Activated CD8-positive, alpha-beta memory T cell treated with anti-CD3 and anti-CD28 coated beads for 24 hours (primary cell): ENCODE data around the gene FRMPD2.
"Not testable (repeated sequence)": the region's sequence is repeated elsewhere in the genome, so short reads cannot be mapped to it uniquely, and the experiment has no call there.

Experiments
- DNase-seq: peaks from one replicate; pipeline ENCODE4 v3.0.0-alpha.2; 2020

FRMPD2 gene

DNA sequence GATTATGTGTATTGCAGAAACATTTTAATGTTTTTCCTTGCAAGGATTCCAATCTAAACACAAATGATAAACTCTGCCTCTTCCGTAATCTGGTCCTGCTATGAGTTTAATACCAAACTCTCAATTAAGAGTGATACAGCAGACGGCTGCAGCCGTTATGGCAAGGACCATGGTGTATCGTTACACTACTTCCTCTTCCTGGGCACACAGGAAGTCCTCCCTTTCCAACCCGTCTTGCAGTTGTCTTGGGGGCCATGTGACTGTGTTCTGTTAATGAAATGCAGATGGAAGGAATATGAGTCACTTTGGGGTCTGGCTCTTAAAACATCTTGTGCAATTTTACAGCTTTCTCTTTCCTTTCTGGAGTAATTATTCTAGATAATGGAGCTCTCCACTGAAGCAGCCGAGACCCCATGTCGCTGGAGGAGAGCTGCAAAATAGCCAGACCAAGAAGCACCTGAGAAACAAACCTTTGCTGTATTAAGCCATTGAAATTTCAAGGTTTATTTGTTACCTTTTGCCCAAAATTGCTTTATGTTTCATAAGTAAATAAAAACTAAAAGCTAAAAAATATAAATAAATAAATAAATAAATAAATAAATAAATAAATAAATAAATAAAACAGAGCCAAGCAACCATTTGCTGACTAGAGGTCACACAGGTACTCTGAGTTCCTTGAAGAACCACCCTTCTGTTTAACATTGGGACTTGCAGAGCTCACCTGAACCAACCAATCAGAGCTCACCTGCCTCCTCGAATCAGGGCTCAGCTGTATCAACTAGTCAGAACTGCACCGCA lies 74.7 kb downstream of the FRMPD2 start:
- no peak for DNase-seq

DNA sequence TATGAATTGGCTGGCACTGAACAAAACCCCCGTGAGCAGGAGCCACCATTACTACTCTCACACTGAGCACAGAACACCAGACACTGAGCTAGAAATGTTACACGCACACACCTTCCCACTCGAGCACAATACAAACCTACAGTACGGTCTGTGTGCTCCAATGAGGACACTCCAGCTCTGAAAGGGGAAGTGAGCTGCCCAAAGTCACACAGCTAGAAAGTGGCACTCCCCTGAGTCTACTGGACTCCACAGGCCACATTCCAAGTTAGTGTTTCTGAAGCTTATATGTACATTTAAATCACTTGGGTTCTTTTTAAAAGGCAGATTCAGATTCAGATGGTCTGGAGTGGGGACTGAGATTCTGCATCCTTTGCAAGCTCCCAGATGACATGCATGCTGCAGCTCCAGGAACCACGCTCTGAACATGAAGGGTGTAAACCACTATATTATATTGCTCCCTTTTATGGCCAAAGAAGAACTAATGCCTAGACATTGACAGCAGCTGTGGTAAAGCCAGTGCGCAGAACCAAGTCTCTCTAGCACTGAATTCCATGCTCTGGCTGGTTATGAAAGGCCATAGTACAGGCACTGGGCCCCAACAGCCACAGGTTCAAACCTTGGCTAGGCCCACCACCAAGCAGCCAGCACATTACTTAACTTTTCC lies 77.1 kb downstream of the FRMPD2 start:
- no peak for DNase-seq

DNA sequence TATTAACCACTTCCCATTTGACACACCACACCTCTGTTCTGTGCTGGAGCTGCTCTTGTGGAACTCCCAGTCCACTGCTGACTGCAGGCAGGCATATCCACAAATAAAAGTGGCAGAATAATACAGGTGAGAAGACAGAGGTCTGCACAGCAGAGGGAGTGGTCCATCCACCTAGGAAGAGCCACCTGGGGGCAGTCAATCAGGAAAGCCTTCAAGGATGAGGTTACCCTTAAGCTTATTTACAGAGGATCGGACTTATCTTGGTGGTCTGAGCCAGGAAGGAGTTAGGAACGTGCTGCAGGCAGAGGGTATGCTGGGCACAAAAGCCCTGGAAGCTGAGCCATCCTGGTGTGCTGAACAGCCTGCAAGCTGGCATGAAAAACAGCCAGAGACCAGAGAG lies 78.7 kb downstream of the FRMPD2 start:
- no peak for DNase-seq

DNA sequence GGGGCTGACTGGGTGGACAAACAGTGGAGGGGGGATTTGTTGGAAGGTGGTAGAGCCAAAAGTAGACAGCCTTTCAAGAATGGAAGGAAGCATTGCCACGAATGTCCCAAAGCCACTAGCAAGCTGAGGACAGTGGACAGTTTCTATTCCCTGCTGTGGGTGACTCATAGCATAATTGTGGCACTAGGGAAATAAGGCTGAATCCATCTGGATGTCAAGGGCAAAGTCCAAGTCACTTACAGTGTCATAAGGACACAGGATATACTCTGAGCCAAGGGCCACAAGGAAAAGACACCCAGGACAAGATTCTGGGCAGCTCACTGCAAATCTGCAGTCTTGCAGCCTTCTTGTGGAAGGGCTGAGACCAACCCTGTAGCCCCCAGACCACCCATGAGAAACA lies 79.7 kb downstream of the FRMPD2 start:
- no peak for DNase-seq

DNA sequence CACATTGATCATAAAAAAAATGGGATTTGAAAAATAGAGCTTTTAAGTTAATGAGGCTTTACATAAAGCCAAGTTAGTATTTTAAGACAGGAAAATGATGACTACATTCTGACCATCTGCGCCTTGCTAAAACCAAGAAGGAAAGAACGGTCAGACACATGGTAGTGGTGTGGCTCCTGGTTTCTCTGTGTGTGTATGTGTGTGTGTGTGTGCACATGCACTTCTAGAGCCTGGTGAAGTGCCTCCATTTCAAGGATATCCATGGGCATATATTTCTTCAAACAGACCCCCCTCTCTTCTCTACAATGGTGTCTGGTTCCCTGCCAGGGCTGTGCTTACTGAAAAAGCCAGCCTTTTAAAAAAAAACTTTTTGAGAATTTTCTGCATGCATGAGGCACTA lies 80.9 kb downstream of the FRMPD2 start:
- no peak for DNase-seq

DNA sequence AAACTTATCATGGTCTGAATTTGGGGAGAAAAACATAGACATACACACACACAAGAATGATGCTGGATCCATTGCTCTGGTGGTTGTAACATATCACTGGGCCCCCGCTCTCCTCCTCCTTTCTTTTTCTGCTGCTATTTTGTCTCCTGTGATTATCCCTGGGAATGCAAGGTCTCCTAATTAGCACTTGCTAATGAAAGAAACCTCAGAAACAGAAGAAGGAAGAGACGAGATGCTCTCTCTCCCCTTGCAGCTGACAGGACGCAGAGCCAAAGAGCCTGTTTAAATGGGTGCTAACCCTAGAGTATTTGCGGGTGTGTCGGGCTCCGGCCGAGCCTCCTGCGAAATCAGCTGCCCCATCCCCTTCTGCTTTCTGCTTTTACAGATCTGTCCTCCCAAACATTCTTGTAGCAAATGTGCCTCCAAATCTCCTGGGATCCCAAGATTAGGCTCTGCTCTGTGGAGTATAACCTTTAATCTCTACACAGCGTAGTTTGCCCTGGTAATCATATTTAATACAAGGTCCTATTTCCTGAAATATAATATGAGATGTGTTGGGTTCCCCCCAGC lies 81.5 kb downstream of the FRMPD2 start:
- no peak for DNase-seq

DNA sequence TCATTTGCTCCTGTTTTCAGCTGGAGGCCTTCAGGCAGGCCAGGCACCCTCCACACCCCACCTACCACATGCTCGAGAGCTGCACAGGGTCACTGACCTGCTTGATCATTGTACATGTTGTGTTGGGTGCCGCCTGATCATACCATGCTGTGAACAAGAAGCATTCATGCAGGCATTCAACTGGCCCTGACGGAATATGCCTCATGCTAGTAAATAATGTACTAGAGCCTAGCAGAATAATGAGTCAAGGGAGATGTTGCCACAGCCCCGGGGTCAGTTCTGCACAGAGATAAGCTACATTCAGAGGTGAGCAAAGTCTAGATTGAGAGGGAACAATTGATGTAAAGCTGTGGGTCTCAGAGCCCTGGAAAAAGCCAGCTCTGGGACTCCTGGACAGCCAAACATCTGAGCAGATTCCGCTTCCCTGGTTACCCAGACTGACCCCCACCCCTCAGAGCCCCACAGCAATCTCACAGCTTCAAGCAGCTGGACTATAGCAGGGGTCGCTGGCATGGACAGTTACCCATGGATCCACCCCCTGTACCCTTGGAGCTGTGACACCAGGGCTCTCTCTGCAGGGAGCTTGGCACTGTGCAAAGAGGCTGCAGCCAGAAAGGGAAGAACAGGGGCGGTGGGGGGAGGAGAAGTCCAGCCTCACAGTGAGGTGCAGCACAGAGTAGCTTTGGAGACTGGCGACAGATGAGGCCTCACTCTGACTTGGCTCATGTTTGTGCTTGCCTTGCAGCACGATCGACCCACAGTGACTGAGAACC lies 86.6 kb downstream of the FRMPD2 start:
- no peak for DNase-seq

DNA sequence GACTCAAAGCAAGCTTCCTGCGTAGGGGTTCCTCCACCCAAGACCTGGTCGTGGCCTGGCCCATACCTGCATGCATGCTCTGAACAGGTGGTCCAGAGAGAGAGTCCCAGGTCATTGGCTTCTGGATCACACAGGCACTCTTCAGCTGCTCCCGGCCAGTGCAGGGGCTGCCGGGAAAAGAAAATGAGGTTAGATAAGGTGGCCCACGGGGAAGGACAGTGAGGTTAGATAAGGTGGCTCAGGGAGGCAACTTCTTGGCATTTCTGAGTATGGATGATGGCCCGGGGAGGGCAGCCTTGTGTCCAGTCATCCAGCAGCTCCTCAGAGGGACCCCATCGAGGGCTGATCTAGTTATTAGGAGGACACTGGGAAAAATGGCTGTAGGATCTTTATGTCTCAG lies 87.4 kb downstream of the FRMPD2 start:
- DNase-seq = no peak

DNA sequence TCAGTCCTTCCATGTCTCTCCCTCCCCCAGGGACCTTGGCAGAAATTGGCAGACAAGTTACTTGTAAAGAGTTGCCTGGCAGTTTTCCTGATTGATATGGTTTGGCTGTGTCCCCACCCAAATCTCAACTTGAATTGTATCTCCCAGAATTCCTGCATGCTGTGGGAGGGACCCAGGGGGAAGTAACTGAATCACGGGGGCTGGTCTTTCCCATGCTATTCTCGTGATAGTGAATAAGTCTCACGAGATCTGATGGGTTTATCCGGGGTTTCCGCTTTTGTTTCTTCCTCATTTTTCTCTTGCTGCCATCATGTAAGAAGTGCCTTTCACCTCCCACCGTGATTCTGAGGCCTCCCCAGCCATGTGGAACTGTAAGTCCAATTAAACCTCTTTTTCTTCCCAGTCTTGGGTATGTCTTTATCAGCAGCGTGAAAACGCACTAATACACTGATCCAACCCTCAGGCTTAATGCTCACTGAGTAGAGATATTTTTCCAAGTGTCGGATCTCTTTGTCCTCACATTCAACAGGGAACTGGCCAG lies 88.2 kb downstream of the FRMPD2 start:
- not testable (repeated sequence) for DNase-seq

DNA sequence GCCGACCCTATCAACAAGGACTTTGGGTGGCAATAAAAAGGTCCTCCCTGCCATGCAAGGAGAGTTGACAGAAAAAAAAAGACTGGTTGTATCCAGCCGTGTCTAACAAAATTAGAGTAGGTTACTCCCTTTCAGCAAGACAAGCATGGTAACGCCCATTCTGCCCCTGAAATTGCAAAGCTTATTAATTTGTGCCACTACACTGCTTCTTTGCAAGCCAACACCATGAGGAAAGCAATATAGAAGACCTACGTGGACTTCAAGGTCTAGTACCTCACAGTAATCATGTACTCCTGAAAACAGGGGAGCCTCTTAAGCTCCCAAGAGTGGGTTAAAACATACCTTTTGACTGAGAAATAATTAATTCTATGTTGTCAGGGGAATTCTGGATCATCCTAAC lies 90.3 kb downstream of the FRMPD2 start:
- DNase-seq = no peak

DNA sequence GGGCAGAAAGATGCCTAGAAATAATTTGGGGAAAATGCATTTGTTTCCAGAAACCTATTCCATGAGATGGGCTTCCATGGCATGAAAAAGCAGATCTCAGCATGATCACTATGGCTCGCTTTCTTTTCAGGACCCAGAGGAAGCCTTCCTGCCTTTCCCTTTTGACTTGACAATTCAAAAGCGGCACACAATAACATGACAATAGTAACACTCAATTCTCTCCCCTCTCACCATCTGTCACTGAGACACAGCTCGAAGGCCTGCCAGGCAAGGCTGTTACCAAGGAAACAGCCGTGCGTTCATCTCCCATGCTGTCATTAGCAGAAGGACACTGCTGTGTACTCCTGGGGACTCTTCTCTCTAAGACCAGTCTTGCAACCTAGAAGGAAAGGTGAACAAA lies 101.8 kb downstream of the FRMPD2 start:
- not testable (repeated sequence) for DNase-seq

DNA sequence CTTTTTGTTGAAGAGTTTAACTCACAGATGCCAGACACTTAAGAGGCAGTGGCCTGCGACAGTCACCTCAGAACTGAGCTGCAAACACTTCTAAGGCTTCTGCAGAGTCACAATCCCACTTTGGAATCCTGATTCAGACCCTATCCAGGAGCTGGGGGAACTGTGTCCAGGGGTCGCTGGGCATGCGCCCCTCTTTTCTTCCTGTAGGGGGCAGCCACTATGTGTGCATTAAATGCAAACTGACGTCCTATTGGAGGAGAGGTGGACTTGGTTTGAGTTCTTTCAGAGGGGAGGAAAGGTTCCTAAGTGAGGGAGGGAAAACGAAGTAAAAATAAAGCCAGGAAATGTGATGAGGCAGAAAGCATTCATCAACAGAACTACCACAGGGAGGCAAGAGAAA lies 113.8 kb downstream of the FRMPD2 start:
- DNase-seq = not testable (repeated sequence)

DNA sequence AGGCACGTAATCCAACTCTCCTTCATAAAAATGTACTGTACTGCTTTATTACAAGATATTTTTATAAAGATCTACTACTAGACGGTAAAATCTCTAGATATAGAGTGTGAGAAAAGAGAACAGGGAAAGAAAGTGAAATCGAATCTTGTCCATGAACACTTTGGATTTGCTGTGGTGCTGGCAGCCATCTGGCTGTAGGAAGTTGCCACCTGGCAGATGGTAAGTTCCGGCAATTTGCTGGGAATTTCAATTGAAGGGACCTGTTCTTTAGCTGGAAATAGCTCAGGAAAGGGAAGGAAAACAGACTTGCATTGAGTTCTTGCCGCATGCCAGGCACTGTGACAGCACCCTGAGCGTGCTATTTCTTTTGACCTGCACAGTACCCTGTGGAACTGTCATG lies 114.3 kb downstream of the FRMPD2 start:
- not testable (repeated sequence) for DNase-seq

DNA sequence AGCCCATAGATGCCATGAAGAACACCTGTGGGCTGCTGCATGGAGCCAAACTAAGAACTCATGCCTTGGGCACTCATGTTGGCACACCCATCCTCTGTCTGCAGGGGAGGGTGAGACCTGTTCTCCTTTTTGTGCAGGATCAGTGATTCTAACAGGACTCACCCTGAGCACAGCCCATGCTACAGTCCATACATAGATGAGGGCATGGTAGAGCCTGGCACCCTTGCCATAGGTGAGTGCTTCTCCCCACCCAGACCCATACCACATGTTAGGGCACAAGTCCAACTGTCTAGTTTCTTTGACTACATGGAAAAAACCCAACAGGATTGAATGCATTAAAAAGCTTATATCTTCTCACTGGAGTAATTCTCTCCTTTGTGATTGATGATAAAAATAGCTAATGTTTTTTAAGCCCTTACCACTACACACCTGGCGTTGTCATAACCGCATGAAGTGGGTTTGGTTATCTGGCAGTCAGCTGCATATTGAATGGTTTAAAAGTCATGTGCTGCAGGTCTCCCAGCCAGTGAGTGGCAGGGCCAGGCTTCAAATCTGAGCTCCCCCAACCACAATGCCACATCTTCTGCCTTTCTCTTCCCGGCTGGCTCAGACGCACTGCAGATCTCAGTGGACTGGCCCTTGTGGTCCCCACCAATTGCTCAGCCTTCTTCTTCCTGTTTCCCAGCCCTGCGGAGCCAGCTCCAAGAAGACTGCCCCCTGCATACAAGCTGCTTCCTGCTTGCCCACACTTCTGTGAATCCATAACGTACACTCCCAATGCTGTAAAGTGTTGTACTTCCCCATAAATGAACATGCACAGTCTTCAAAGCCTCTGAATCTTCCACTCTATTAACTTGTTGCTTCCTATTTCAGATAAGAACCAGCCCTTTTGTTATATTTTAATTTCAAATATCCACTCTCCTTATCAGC lies 120.0 kb downstream of the FRMPD2 start:
- DNase-seq = not testable (repeated sequence)

DNA sequence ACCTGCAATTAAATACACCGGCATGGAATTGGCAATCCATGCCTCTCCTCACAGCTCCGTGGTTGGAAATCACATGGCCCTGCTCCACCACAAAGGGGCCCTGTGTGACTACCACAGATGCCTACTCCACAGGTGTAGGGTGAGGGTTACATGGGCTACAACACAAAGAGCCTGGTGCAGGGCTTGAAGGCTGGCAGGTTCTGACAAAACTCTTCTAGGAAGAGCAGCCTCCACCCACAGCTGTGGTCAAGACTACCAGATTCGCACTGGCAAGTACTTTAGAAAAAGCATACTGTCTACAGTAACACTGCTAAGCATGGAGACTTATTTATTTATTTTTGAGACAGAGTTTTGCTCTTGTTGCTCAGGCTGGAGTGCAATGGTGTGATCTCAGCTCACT lies 126.9 kb downstream of the FRMPD2 start:
- DNase-seq = not testable (repeated sequence)

DNA sequence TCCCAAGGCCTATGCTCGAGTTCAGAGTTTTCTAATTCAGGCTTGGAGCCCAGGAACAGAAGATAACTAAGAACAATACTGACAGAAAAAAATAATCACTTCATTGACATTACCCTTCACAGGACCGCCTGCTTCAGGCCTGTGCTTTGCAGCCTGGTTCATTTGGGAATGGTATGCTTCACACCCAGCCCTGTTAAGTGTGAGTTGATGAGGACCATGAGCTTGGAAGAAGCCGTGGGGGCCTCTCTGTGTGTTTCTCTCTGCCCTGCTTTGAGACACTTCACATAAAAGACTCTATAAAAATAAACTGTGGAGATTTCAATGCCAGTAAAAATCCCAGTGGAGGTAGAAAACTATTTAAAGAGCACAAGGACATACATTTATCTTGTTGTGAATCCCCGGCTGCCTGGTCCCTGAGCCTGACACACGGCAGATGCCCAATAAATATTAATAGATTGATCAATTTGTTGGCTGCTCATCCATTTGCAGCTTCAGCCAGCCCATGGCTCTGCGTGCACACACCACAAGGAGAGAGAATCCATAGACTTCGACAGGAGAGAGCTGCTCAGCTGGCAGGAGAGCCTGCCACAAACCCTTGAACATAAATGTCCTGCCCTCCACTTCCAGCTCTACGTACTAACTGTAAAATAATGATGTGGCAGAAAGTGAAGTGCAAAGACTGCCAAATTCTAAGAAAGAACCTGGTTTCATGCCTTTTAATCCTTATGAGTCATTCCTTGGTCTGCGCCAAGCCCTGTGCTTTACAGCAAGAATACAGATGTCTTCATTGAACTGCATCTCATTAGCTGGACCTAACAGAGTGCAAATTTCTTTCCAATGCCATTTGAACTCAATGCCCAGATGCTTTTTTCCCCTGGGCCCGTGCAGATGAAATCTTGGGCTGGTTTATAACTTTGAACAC lies 130.5 kb downstream of the FRMPD2 start:
- not testable (repeated sequence) for DNase-seq

DNA sequence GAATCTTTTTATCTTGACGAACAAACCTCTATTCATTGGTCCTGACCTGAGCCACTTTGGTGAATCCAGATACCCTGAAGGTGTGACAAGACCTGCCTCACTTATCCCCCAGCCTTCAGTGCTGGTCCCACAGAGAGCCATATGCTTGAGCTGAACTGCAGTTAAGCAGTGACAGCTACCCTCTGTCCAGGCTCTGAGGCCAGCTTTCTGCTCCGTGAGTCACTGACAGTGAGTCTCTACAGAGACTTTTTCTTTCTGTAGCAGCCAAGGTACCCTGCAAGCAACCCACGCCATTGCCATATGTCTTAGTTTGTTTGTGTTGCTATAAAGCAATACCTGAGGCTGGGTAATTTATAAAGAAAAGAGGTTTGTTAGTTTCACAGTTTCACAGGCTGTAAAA lies 133.5 kb downstream of the FRMPD2 start:
- not testable (repeated sequence) for DNase-seq

DNA sequence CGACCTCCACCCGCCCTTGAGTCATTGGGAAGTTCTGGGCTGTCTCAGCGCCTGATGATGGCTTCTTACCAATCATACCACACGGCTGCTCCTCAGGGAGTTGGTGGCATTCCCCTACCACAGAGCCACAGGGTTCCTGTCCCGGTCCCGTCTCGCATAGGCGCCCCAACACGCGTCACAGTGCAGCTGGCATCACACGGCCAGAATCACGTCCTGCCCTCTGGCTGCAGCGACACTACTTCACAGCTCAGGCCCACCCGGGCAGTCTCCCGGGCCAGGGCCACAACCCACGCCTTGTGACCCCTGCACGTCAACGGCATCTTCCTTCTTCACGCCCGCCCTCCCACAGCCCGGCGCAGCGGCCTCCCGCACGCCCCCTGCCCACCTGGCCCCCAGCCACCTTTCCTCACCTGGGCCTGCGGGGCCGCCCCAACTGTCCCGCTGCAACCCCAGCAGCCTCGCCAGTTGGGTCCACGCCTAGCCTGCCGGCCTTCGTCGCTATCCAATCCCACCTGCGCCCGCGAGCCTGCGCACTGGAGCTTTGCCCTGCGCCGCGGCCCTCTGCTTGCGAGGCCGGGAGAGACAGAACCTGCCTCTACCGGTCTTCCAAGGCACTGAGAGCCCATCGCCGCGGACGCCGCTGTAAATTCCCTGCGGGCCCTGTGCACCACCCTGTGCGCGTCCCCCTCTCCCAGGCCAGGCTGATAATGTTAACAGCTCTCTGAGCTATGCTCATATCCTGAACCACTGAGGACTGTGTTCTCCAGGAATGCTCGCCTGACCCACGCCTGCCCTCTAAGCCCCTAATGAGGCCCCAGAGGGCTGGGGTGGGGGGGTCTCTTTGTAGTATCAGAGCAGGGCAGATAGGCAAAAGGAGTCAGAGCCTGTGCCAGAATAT lies 134.3 kb downstream of the FRMPD2 start:
- DNase-seq = not testable (repeated sequence)

DNA sequence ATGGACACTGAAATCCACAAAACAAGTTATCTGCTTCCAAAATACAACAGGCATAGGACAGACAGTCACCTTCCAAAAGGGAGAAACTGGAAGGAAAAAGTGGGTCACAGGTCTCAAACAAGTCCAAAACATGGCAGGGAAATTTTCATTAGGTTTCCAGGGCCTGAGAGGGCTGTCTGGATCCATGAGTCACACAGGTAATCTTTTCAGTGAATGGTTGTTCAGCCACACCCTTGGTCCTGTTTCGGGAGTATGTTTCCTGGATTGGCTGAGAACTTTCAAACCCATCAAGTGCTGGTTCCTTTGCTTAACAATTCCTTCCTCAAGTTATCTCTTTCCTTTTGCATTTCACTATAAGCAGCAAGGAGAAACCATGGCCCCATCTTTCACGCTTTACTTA lies 145.5 kb downstream of the FRMPD2 start:
- DNase-seq = not testable (repeated sequence)

DNA sequence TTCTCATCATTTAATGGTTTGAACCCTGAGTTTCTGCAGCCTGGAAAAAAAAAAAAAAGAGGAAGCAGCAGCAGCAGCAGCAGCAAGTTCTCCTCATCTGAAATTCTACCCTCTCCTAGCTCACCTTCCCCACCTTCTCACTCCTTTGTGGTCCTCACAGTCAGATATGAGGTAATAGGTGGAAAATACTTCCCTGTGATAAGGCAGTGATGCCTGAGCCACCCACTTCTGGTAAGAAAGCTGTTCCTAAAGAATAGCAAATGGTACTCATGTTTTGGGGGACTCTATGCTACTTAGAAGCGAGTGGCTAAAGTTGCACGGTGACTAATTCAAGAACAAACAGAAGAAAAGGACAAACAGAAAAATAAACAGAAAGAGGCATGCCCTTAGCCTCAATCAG lies 148.2 kb downstream of the FRMPD2 start:
- DNase-seq = not testable (repeated sequence)
